Adrenal gland (tissue), 5 donors: Measurements from ENCODE around the gene POLG2.

ENCODE experiments used
- CTCF ChIP-seq, 6 experiments: fragments of 450-650 bp in 4 of 6; fragments of 200-600 bp in 2 of 6; sonication (generic) in 1 of 6; IDR thresholded peaks; 1 replicate in 5 of 6; 2 replicates in 1 of 6; pipeline versions ENCODE4 v1.5.1 to v1.8.0; 2016 to 2021; ENCODE audit warnings: antibody characterized with exemption in 6 of 6, mild to moderate bottlenecking in 2 of 6, moderate library complexity in 1 of 6
- POLR2A ChIP-seq, 2 donors: fragments of 450-650 bp; IDR thresholded peaks; one replicate each; pipeline ENCODE4 v1.6.1; 2017; ENCODE audit warnings: antibody characterized with exemption in 2 of 2, mild to moderate bottlenecking in 2 of 2, moderate library complexity in 1 of 2
- donor health status: DM: no; HTN: no; CAD: no.

- no peak for TF ChIP-seq CTCF (IDR thresholded peaks at IDR 0.05)
- no peak for TF ChIP-seq POLR2A (IDR thresholded peaks at IDR 0.05)
Observed at GRCh38 chr17:64515419-64515818, 18.6 kb upstream of the POLG2 start.
